GM19238 (cell line): ENCODE results near the gene CAPN5.

ENCODE experiments used
- DNase-seq: peaks from one replicate; pipeline ENCODE4 v3.0.0; 2011; ENCODE audit warnings: low spot score; ENCODE audit not compliant: insufficient read length

The CAPN5 gene

DNA sequence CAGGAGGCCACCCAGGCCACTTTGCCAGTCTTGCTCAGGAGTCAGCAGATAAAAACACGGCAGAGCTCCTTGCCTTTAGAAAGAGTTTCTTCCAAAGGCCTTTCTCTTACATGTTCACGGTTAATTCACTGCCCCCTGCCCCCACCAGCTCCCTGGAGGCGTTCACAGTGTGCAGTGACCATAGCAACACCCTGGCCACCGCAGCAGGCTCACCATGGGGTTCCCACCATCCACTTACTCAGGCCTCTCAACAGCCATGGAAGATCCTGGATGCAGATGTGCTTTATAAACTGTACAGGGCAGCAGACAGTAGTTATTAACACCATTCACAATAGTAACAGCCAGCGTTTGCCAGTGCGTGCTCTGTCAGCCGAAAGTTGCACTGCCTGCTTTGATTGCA, 50.7 kb downstream of the CAPN5 start:
- DNase-seq = no peak

DNA sequence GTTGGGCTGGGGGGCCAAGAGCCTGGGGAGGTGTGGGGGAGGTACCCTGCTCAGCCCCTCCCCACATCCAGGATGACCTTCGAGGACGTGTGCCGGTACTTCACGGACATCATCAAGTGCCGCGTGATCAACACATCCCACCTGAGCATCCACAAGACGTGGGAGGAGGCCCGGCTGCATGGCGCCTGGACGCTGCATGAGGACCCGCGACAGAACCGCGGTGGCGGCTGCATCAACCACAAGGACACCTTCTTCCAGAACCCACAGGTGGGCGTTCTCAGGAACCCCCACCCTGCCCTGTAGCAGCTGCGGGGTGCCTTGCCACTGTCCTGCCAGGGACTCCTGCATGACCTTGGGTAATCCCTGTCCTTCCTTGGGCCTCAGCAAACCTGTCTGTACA, 51.3 kb downstream of the CAPN5 start:
- no peak for DNase-seq

DNA sequence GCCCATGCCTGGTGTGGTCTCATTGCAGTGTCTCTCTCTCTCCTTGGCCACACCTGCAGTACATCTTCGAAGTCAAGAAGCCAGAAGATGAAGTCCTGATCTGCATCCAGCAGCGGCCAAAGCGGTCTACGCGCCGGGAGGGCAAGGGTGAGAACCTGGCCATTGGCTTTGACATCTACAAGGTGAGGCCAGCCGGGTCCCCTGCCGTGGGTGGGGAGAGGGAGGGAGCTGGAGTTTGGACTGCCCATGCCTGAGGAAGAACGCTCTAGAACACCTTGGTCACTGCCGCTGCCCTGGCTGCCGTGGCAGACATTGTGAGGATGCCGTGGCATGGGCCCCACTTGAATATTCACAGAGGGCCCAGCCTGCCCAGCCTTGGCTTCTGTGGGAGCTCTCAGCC, 52.2 kb downstream of the CAPN5 start:
- no peak for DNase-seq

DNA sequence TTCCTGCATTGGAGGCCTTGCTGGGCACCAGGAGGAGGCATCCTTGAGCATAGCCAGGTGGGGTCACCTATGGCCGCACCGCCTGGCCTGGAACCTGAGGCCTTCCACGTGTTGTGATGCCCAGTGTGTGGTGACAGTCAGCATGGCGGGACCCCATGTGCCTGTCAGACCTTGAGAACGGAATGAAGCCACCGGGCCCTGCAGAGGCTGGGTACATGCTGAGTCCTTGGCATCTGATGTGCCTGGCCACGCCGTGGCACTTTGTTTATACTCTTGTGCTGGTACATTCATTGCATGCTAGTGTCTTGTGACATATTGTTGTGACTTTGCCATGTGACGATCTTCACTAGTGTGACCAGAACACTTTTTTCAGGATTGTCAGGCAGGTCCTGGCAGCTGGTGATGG, 52.8 kb downstream of the CAPN5 start:
- DNase-seq = no peak

- no peak for DNase-seq
These were observed 53.8 kb downstream of the CAPN5 start for GRCh38 chr11:77120571-77120970.

GRCh38 chr11:77121096-77121640, 54.4 kb downstream of the CAPN5 start:
- DNase-seq = no peak

- DNase-seq = no peak
These were observed 55.3 kb downstream of the CAPN5 start for GRCh38 chr11:77121876-77122575.

- no peak for DNase-seq
These were observed 55.9 kb downstream of the CAPN5 start for GRCh38 chr11:77122576-77123212.

DNA sequence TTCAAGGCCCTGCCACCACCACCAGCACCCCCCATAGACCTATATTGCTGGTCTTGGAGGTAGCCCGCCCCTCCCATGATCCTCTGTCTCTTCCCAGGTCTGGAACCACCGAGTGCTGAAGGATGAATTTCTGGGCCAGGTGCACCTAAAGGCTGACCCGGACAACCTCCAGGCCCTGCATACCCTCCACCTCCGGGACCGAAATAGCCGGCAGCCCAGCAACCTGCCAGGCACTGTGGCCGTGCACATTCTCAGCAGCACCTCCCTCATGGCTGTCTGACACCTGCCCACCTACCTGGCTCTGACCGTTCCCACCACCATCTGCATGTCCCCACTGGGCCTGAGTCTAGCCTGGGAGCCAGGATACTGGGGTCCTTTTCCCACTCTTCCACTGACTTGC, 56.8 kb downstream of the CAPN5 start:
- DNase-seq = no peak

- no peak for DNase-seq
These were observed 57.3 kb downstream of the CAPN5 start for GRCh38 chr11:77124041-77124440.

- DNase-seq = no peak
These were observed 57.7 kb downstream of the CAPN5 start for GRCh38 chr11:77124488-77124887.

DNA sequence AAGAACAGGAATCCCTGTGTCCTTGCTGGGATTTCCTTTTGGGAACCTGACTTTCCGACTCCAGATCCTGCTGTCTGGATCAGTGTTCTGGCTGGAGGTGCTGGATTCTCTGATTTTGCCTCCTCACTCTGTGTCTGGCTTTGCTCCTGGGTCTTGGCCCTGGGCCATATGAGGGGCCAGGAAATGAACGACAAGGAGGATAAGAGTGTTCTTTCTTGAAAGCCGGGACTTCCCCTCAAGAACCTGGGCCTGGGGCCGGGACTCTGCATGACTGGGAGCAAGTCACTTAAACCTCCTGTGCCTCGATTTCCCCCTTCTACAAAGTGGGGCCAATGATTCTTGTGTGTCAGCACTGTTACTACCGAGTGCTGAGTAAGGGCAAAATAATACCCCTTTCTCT, 58.4 kb downstream of the CAPN5 start:
- DNase-seq = no peak

DNA sequence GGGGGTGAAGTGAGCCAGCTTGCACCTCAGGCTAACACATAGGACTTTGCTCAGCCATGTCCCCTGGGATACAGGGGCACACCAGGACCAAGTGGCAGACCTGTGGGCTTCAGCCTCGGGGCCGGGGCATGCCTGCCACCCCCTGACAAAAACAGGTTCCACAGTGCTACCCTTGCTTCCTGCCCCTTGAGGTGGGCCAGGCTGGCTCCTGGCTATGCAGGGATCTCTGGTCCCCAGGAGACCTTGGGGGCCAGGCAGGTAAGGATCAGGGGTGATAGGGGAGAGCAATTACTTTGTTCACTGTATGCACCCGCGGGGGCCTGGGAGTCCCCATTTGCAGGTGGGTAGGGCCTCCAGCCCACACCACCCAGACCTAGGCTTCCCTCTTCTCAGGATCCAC, 58.9 kb downstream of the CAPN5 start:
- no peak for DNase-seq

DNA sequence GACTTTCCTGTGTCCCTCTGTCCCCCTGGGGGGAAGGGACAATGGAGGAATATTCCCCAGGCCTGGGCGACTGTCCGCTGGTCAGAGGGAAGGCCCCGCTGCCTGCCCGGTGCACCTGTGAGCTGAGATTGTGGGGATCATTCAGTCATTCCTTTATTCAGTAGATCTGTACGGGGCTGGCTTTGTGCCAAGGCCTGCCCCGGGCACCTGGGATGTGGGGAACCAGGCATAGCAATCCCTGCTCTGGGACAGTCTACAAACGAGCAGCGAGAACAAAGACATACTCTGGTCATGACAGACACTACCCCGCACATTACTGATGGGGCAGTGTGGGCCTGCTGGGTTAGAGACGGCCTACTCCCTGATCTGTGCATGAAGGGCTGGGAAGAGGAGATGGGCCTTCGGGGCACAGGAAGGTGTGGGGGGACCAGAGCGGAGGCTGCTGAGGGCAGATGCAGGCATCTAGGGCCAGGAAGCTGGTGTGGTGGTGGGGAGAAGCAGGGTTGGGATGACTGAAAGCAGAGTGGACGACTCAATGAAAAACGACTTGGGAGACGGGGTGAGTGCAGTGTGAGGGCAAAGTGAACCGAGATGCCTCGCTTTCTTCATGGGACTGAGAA, 59.5 kb downstream of the CAPN5 start:
- DNase-seq = no peak

GRCh38 chr11:77126861-77127234, 60.1 kb downstream of the CAPN5 start:
- no peak for DNase-seq

- DNase-seq = peak; percentile 60
These were observed 60.6 kb downstream of the CAPN5 start for GRCh38 chr11:77127235-77127911.

DNA sequence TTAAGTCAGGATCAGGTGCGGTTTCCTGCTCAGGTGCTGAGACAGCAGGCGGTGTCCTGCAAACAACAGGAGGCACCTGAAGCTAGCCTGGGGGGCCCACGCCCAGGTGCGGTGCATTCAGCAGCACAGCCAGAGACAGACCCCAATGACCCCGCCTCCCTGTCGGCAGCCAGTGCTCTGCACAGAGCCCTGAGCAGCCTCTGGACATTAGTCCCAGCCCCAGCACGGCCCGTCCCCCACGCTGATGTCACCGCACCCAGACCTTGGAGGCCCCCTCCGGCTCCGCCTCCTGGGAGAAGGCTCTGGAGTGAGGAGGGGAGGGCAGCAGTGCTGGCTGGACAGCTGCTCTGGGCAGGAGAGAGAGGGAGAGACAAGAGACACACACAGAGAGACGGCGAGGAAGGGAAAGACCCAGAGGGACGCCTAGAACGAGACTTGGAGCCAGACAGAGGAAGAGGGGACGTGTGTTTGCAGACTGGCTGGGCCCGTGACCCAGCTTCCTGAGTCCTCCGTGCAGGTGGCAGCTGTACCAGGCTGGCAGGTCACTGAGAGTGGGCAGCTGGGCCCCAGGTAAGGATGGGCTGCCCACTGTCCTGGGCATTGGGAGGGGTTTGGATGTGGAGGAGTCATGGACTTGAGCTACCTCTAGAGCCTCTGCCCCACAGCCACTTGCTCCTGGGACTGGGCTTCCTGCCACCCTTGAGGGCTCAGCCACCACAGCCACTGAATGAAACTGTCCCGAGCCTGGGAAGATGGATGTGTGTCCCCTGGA, 61.3 kb downstream of the CAPN5 start, which contains the start of gene MYO7A:
Gene MYO7A, plus strand, starts transcription at position 327 of the 772 bp plus-strand sequence. CDS start 2,389 bp downstream, outside the sequence.
- no peak for DNase-seq

GRCh38 chr11:77129069-77129841, 62.5 kb downstream of the CAPN5 start:
- DNase-seq = no peak

GRCh38 chr11:77129842-77130756, 63.3 kb downstream of the CAPN5 start:
- no peak for DNase-seq
